ENCODE results near the gene GTF2H3.
A peak's percentile ranks its signal among the peaks of the same experiment; 100 is the strongest.

Gene GTF2H3

GRCh38 chr12:123633379-123634141 is at the start of gene GTF2H3, which contains the start of gene EIF2B1:
GTF2H3 (plus strand) TSS chr12:123633829; CDS start chr12:123633860, 31 bp downstream.
EIF2B1 (minus strand) TSS chr12:123633686; CDS start chr12:123633557, 129 bp downstream.
- ATAC-seq, result peak; percentile 97

GRCh38 chr12:123591702-123592481 is 41.7 kb upstream of the GTF2H3 start:
- no peak for ATAC-seq
- TF ChIP-seq SNAI2 (CRISPR knock-in tag; IDR thresholded peaks at IDR 0.05) (no peak), OSR1 (CRISPR knock-in tag; IDR thresholded peaks at IDR 0.05) (no peak), PPARA (CRISPR knock-in tag; IDR thresholded peaks at IDR 0.05; ENCODE audit: borderline replicate concordance) (no peak), BACH2 (CRISPR knock-in tag; IDR thresholded peaks at IDR 0.05; ENCODE audit: borderline replicate concordance) (no peak), ISL1 (CRISPR knock-in tag; IDR thresholded peaks at IDR 0.05) (no peak), ZNF565 (CRISPR knock-in tag; conservative IDR thresholded peaks at IDR 0.05; ENCODE audit: low read depth) (no peak), TOX (CRISPR knock-in tag; IDR thresholded peaks at IDR 0.05; ENCODE audit: borderline replicate concordance) (no peak), ZC3H10 (CRISPR knock-in tag; IDR thresholded peaks at IDR 0.05) (no peak), ZNF8 (CRISPR knock-in tag; IDR thresholded peaks at IDR 0.05) (no peak), ZNF70 (CRISPR knock-in tag; IDR thresholded peaks at IDR 0.05) (no peak)

More at GRCh38 chr12:123633379-123634141, at the start of gene GTF2H3, which contains the start of gene EIF2B1:
- TF ChIP-seq TSHZ2 (CRISPR knock-in tag; IDR thresholded peaks at IDR 0.05) (no peak), RARB (CRISPR knock-in tag; IDR thresholded peaks at IDR 0.05) (no peak), ZFP30 (CRISPR knock-in tag; IDR thresholded peaks at IDR 0.05) (no peak), SNAI2 (CRISPR knock-in tag; IDR thresholded peaks at IDR 0.05) (no peak)

- no peak for ATAC-seq
- no peak for TF ChIP-seq RARB (CRISPR knock-in tag; IDR thresholded peaks at IDR 0.05)
- no peak for TF ChIP-seq ESRRG (CRISPR knock-in tag; IDR thresholded peaks at IDR 0.05)
- TF ChIP-seq ZFP3 (CRISPR knock-in tag; IDR thresholded peaks at IDR 0.05), result no peak
- TF ChIP-seq PPARA (CRISPR knock-in tag; IDR thresholded peaks at IDR 0.05; ENCODE audit: borderline replicate concordance), result no peak
- TF ChIP-seq ZNF8 (CRISPR knock-in tag; IDR thresholded peaks at IDR 0.05), result no peak
- no peak for TF ChIP-seq ZNF565 (CRISPR knock-in tag; conservative IDR thresholded peaks at IDR 0.05; ENCODE audit: low read depth)
- TF ChIP-seq ISL1 (CRISPR knock-in tag; IDR thresholded peaks at IDR 0.05), result no peak
- no peak for TF ChIP-seq CSRNP3 (CRISPR knock-in tag; IDR thresholded peaks at IDR 0.05)
Measured at GRCh38 chr12:123595729-123596128, 37.9 kb upstream of the GTF2H3 start.

GRCh38 chr12:123597100-123597499 is 36.5 kb upstream of the GTF2H3 start:
- TF ChIP-seq RARB (CRISPR knock-in tag; IDR thresholded peaks at IDR 0.05) (no peak), ZFP3 (CRISPR knock-in tag; IDR thresholded peaks at IDR 0.05) (no peak), ESRRG (CRISPR knock-in tag; IDR thresholded peaks at IDR 0.05) (no peak), ZC3H10 (CRISPR knock-in tag; IDR thresholded peaks at IDR 0.05) (no peak), CSDC2 (CRISPR knock-in tag; IDR thresholded peaks at IDR 0.05) (no peak), ARNTL (CRISPR knock-in tag; IDR thresholded peaks at IDR 0.05; ENCODE audit: borderline replicate concordance, low read depth) (no peak), TCF4 (CRISPR knock-in tag; IDR thresholded peaks at IDR 0.05; ENCODE audit: borderline replicate concordance) (no peak), CSRNP3 (CRISPR knock-in tag; IDR thresholded peaks at IDR 0.05) (no peak), ZNF565 (CRISPR knock-in tag; conservative IDR thresholded peaks at IDR 0.05; ENCODE audit: low read depth) (no peak), PPARA (CRISPR knock-in tag; IDR thresholded peaks at IDR 0.05; ENCODE audit: borderline replicate concordance) (no peak), TSHZ2 (CRISPR knock-in tag; IDR thresholded peaks at IDR 0.05) (no peak), GLIS3 (CRISPR knock-in tag; IDR thresholded peaks at IDR 0.05) (no peak), PATZ1 (CRISPR knock-in tag; IDR thresholded peaks at IDR 0.05; ENCODE audit: borderline replicate concordance) (no peak), ZFP30 (CRISPR knock-in tag; IDR thresholded peaks at IDR 0.05) (no peak), OSR1 (CRISPR knock-in tag; IDR thresholded peaks at IDR 0.05) (no peak), ZNF8 (CRISPR knock-in tag; IDR thresholded peaks at IDR 0.05) (no peak)
- ATAC-seq, result no peak

All from SK-N-SH treated with all-trans-retinoic acid at 6 μM for 48 hours (cell line).